WTC11 (cell line): Measurements from ENCODE around the gene GRM1. TPM values are rescaled to one million over a fixed set of nuclear protein-coding genes. Genes with fewer than 3 reads are reported as not detected.

ENCODE experiments used
- ATAC-seq: fragments of 200-7000 bp; cut with Tn5 transposase; 2 replicates; pipeline ENCODE4 v1.10.0; 2021; ENCODE audit warnings: mild to moderate bottlenecking, moderate library complexity
- CTCF ChIA-PET: fragments of 300-600 bp; sonication (Branson Sonifier 250); formaldehyde crosslinking; loops from one replicate; lab custom pipeline; 2021; ENCODE audit warnings: antibody characterized with exemption; lab: Charles Lee
- POLR2A ChIA-PET: fragments of 350-600 bp; sonication (Branson Sonifier 250); formaldehyde crosslinking; loops from one replicate; lab custom pipeline; 2021; ENCODE audit warnings: antibody characterized with exemption; lab: Charles Lee
- DNase-seq: peaks from one replicate; pipeline ENCODE4 v3.0.0; 2021; ENCODE audit warnings: low spot score
- H3K27ac Mint-ChIP-seq: 2 replicates; pipeline ENCODE4 v1.8.0; 2021; ENCODE audit warnings: mixed read lengths
- H3K27me3 Mint-ChIP-seq: 2 replicates; pipeline ENCODE4 v1.8.0; 2021; ENCODE audit warnings: low read depth, mild to moderate bottlenecking, moderate library complexity, mixed read lengths
- H3K36me3 Mint-ChIP-seq: 2 replicates; pipeline ENCODE4 v1.8.0; 2021; ENCODE audit warnings: mixed read lengths
- H3K4me1 Mint-ChIP-seq: 2 replicates; pipeline ENCODE4 v1.8.0; 2022; ENCODE audit warnings: mixed read lengths
- H3K4me3 Mint-ChIP-seq: 2 replicates; pipeline ENCODE4 v1.8.0; 2021; ENCODE audit warnings: mild to moderate bottlenecking, moderate library complexity, mixed read lengths
- H3K9me3 Mint-ChIP-seq: 2 replicates; pipeline ENCODE4 v1.8.0; 2021; ENCODE audit warnings: mixed read lengths
- ATF3 ChIP-seq: sonication (generic); formaldehyde crosslinking; conservative IDR thresholded peaks from 2 replicates; pipeline ENCODE4 v1.8.1; 2022; ENCODE audit warnings: mild to moderate bottlenecking, missing genetic modification reagents
- ATF6 ChIP-seq: sonication (generic); formaldehyde crosslinking; IDR thresholded peaks from 2 replicates; pipeline ENCODE4 v1.8.1; 2023; ENCODE audit warnings: mild to moderate bottlenecking, missing genetic modification reagents
- CTCF ChIP-seq: fragments of 200-600 bp; IDR thresholded peaks from 2 replicates; pipeline ENCODE4 v1.8.0; 2022; ENCODE audit warnings: antibody characterized with exemption
- E2F1 ChIP-seq: sonication (generic); formaldehyde crosslinking; IDR thresholded peaks from 2 replicates; pipeline ENCODE4 v1.8.0; 2022; ENCODE audit warnings: mild to moderate bottlenecking, missing genetic modification reagents
- E2F4 ChIP-seq: sonication (generic); formaldehyde crosslinking; IDR thresholded peaks from 2 replicates; pipeline ENCODE4 v1.8.1; 2022; ENCODE audit warnings: low read depth, mild to moderate bottlenecking, moderate library complexity, missing genetic modification reagents, borderline replicate concordance
- ETV6 ChIP-seq: sonication (generic); formaldehyde crosslinking; IDR thresholded peaks from 2 replicates; pipeline ENCODE4 v1.8.1; 2022; ENCODE audit warnings: mild to moderate bottlenecking, missing genetic modification reagents
- FOXK1 ChIP-seq: sonication (generic); formaldehyde crosslinking; IDR thresholded peaks from 2 replicates; pipeline ENCODE4 v1.8.0; 2022; ENCODE audit warnings: mild to moderate bottlenecking, moderate library complexity, missing genetic modification reagents
- JUN ChIP-seq: sonication (generic); formaldehyde crosslinking; IDR thresholded peaks from 2 replicates; pipeline ENCODE4 v1.8.0; 2023; ENCODE audit warnings: mild to moderate bottlenecking, missing genetic modification reagents
- KAT7 ChIP-seq: sonication (generic); formaldehyde crosslinking; IDR thresholded peaks from 2 replicates; pipeline ENCODE4 v1.8.1; 2023; ENCODE audit warnings: missing genetic modification reagents, mild to moderate bottlenecking, borderline replicate concordance
- NR1H2 ChIP-seq: sonication (generic); formaldehyde crosslinking; IDR thresholded peaks from 2 replicates; pipeline ENCODE4 v1.9.0; 2021; ENCODE audit warnings: mild to moderate bottlenecking, moderate library complexity, missing genetic modification reagents
- NR3C1 ChIP-seq: sonication (generic); formaldehyde crosslinking; conservative IDR thresholded peaks from 2 replicates; pipeline ENCODE4 v1.8.1; 2023; ENCODE audit warnings: low read depth, mild to moderate bottlenecking, missing genetic modification reagents
- PRDM15 ChIP-seq: sonication (generic); formaldehyde crosslinking; IDR thresholded peaks from 2 replicates; pipeline ENCODE4 v1.8.0; 2022; ENCODE audit warnings: missing genetic modification reagents
- RELA ChIP-seq: sonication (generic); formaldehyde crosslinking; IDR thresholded peaks from 2 replicates; pipeline ENCODE4 v1.8.1; 2022; ENCODE audit warnings: missing genetic modification reagents, mild to moderate bottlenecking, borderline replicate concordance
- SMAD4 ChIP-seq: sonication (generic); formaldehyde crosslinking; IDR thresholded peaks from 2 replicates; pipeline ENCODE4 v1.8.0; 2022; ENCODE audit warnings: mild to moderate bottlenecking, missing genetic modification reagents
- TEAD4 ChIP-seq: sonication (generic); formaldehyde crosslinking; IDR thresholded peaks from 2 replicates; pipeline ENCODE4 v1.8.0; 2022; ENCODE audit warnings: mild to moderate bottlenecking, missing genetic modification reagents
- ZNF396 ChIP-seq: fragments of 250-450 bp; sonication (Bioruptor Pico); IDR thresholded peaks from 2 replicates; pipeline ENCODE4 v1.8.0; 2021; ENCODE audit warnings: mild to moderate bottlenecking, moderate library complexity, borderline replicate concordance
- ZNF423 ChIP-seq: fragments of 250-450 bp; sonication (Bioruptor Pico); IDR thresholded peaks from 2 replicates; pipeline ENCODE4 v2.1.2; 2022; ENCODE audit warnings: mild to moderate bottlenecking, moderate library complexity
- ZSCAN18 ChIP-seq: fragments of 250-450 bp; sonication (Bioruptor Pico); IDR thresholded peaks from 2 replicates; pipeline ENCODE4 v2.1.2; 2022; ENCODE audit warnings: mild to moderate bottlenecking, moderate library complexity
- total RNA-seq: library from RNA; stranded (reverse); gene quantifications from 3 replicates; pipeline ENCODE4 v1.2.3, GENCODE V29; 2021

The GRM1 gene
- total RNA-seq, 1 experiment from 2014 or later: 0.46 TPM

- TF ChIP-seq E2F4 (CRISPR knock-in tag) (no peak), FOXK1 (CRISPR knock-in tag) (no peak), RELA (CRISPR knock-in tag) (no peak), NR3C1 (no peak), ATF3 (CRISPR knock-in tag) (no peak), CTCF (no peak)
- TF ChIP-seq, all 79 proteins: peak for 0
Measured at GRCh38 chr6:146337376-146337775, 308.5 kb downstream of the GRM1 start (continued).

- Mint-ChIP-seq H3K27me3 (no peaks in the 10 kb centered on the region), H3K9me3 (peaks cover 21% of the 10 kb centered on the region), H3K4me3 (no peak overlapping the region), H3K27ac (no peak overlapping the region), H3K4me1 (peaks cover 33% of the 10 kb centered on the region), H3K36me3 (peaks cover 16% of the 10 kb centered on the region)
- DNase-seq (no peak), ATAC-seq (no peak)
- CTCF ChIA-PET: no interaction called here
- no peak for TF ChIP-seq JUN
- no peak for TF ChIP-seq ZNF396 (CRISPR knock-in tag)
- no peak for TF ChIP-seq E2F1 (CRISPR knock-in tag)
- TF ChIP-seq NR1H2 (CRISPR knock-in tag): no peak
- TF ChIP-seq ATF3 (CRISPR knock-in tag): no peak
- no peak for TF ChIP-seq TEAD4 (CRISPR knock-in tag)
- no peak for TF ChIP-seq KAT7 (CRISPR knock-in tag)
- TF ChIP-seq E2F4 (CRISPR knock-in tag): no peak
- no peak for TF ChIP-seq ZSCAN18 (CRISPR knock-in tag)
- TF ChIP-seq ZNF423: no peak
- TF ChIP-seq PRDM15: no peak
- TF ChIP-seq SMAD4 (CRISPR knock-in tag): no peak
- TF ChIP-seq ETV6 (CRISPR knock-in tag): no peak
- no peak for TF ChIP-seq ATF6 (CRISPR knock-in tag)
- POLR2A ChIA-PET: no interaction called here
Measured at GRCh38 chr6:146339716-146340115, 310.9 kb downstream of the GRM1 start.
